Heart left ventricle (tissue), 13 donors: ENCODE results near the gene S100A16.

Experiments
- POLR2A ChIP-seq, 2 donors: fragments of 450-650 bp; IDR thresholded peaks; one replicate each; pipeline ENCODE4 v1.6.1; 2017; ENCODE audit warnings: antibody characterized with exemption in 2 of 2, mild to moderate bottlenecking in 2 of 2, moderate library complexity in 2 of 2
- TF ChIP-seq, protein P1 (sequence below), 12 donors: fragments of 200-600 bp; sonication (generic) in 4 of 12; IDR thresholded peaks; one replicate each; pipeline versions ENCODE4 v1.5.0 to v1.8.0; 2018 to 2022; ENCODE audit warnings: antibody characterized with exemption in 12 of 12, mild to moderate bottlenecking in 5 of 12
- donor health status: ischemic (EF 13 %, LVEDD 7.1; RV severe dilation, severe dysfunction).
- donor health status: DM: no; HTN: yes; CAD: no.
- donor health status: DM: no; HTN: no; CAD: no.
- donor health status: ischemic (EF 25% LVEDD 6.9; RV normal size, moderate dysfunction).
- donor health status: ischemic (EF 25% LVEDD 5.7; RV mildly dilated, moderate dysfunction).
- donor health status: ischemic (EF 35%, LVEDD 5.7; RV mildly dilated, moderate dysfunction).
- donor health status: nonischemic (EF 11% LVEDD 7.7; RV severe dilation, severe dysfunction).
- donor health status: DM: yes; HTN: yes; CAD: no.
- donor health status: PGD.
- donor health status: ischemic (EF 29% LVEDD 5.4; RV normal size, mild dysfunction).
- donor health status: nonischemic (EF 23%, LVEDD 6.1; RV moderate dilation, normal function).

DNA sequence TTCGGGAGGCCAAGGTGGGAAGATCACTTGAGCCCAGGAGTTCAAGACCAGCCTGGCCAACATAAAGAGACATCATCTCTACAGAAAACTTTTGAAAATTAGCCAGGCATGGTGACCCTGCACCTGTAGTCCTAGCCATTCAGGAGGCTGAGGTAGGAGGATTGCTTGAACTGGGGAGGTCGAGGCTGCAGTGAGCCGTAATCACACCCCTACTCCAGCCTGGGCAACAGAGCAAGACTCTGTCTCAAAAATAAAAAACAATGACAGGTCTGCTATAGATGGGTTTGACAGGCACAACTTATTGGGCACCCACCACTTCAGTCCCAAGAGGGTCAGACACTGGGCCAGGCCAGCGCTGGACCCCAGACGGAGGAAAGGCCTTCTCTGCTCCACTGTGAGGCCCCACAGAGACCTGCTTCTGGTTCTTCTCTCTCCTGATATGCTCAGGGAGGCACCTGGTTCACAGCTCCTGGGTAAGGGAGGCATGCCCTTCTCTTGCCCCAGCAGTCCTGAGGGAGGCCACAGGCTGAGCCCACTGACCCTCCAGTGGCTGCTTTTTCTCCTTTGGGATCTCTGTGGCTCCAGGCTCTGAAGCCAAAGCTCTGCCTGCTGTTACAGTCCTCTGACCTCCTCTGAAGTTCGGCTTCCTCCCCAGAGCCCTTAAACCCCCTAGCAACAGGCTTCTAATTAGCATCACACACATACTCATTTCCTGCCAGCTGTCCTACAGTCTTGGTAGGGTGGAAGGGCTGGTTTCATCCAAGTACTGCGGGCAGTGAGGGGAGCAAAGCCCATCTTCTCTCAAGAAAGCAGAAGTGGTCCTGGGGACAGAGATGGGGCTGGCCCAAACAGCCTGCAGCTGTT lies 14.4 kb downstream of the S100A16 start:
- TF ChIP-seq POLR2A (IDR thresholded peaks at IDR 0.05), result no peak
- TF ChIP-seq, protein P1, sequence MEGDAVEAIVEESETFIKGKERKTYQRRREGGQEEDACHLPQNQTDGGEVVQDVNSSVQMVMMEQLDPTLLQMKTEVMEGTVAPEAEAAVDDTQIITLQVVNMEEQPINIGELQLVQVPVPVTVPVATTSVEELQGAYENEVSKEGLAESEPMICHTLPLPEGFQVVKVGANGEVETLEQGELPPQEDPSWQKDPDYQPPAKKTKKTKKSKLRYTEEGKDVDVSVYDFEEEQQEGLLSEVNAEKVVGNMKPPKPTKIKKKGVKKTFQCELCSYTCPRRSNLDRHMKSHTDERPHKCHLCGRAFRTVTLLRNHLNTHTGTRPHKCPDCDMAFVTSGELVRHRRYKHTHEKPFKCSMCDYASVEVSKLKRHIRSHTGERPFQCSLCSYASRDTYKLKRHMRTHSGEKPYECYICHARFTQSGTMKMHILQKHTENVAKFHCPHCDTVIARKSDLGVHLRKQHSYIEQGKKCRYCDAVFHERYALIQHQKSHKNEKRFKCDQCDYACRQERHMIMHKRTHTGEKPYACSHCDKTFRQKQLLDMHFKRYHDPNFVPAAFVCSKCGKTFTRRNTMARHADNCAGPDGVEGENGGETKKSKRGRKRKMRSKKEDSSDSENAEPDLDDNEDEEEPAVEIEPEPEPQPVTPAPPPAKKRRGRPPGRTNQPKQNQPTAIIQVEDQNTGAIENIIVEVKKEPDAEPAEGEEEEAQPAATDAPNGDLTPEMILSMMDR (IDR thresholded peaks at IDR 0.05), result no peak
